ENCODE data around the gene DNAI1. TPM values are rescaled to one million over a fixed set of nuclear protein-coding genes. Genes with fewer than 3 reads are reported as not detected.
A peak's percentile ranks its signal among the peaks of the same experiment; 100 is the strongest.

The DNAI1 gene
- total and polyA plus RNA-seq, 10 of the 15 experiments (the other 5 are each of a cell fraction or from before 2014, with no cell fraction given), result not detected

- no peak for TF ChIP-seq ZBTB40 (IDR thresholded peaks at IDR 0.05; ENCODE audit: borderline replicate concordance)
- no peak for TF ChIP-seq NFYA (IDR thresholded peaks at IDR 0.05; ENCODE audit: borderline replicate concordance, low read depth, low read length)
- no peak for TF ChIP-seq CHD1 (IDR thresholded peaks at IDR 0.05; ENCODE audit: low read depth, low read length)
- TF ChIP-seq JUND (IDR thresholded peaks at IDR 0.05; ENCODE audit: low read depth, low read length), result no peak
- peak; percentile 33; the same call in 1 of the 2 replicates for TF ChIP-seq NRF1 (conservative IDR thresholded peaks at IDR 0.05; ENCODE audit: low read depth, low read length)
- no peak for TF ChIP-seq STAT1 (conservative IDR thresholded peaks at IDR 0.05)
- TF ChIP-seq KDM1A (IDR thresholded peaks at IDR 0.05; ENCODE audit: borderline replicate concordance), result no peak
- no peak for TF ChIP-seq MTA2 (IDR thresholded peaks at IDR 0.05; ENCODE audit: low read depth)
- TF ChIP-seq ATF2 (IDR thresholded peaks at IDR 0.05; ENCODE audit: low read length), result no peak
- no peak for TF ChIP-seq RELA (IDR thresholded peaks at IDR 0.05; ENCODE audit: borderline replicate concordance, partially characterized antibody)
- TF ChIP-seq BCL3 (IDR thresholded peaks at IDR 0.05; ENCODE audit: borderline replicate concordance, insufficient read depth, low read depth, low read length, poor library complexity, severe bottlenecking), result no peak
- TF ChIP-seq NKRF (conservative IDR thresholded peaks at IDR 0.05), result no peak
- TF ChIP-seq E2F8 (IDR thresholded peaks at IDR 0.05; ENCODE audit: low read depth, partially characterized antibody), result no peak
- TF ChIP-seq CBX5 (IDR thresholded peaks at IDR 0.05; ENCODE audit: low read depth), result no peak
- no peak for TF ChIP-seq EED (IDR thresholded peaks at IDR 0.05; ENCODE audit: low read depth)
Observed at GRCh38 chr9:34458013-34458958, at the start of gene DNAI1, which contains the start of gene FAM219A (continued).

All from GM12878 (cell line).